T-helper 1 cell treated with Interleukin-12 subunit alpha and Interleukin-12 subunit beta and Interleukin-4 antibody, amounts not matched to agents 30 ng/mL and 1 ng/mL, for 36 hours (primary cell): ENCODE data around the gene CARD9. TPM values are rescaled to one million over a fixed set of nuclear protein-coding genes. Genes with fewer than 3 reads are reported as not detected.

Experiments used
- intact Hi-C: fragments of 100-400 bp; cut with micrococcal nuclease; formaldehyde crosslinking; loops from one replicate; pipeline ENCODE4 v1.15.1; 2024
- total RNA-seq: library from RNA; stranded (reverse); gene quantifications from 2 replicates; pipeline ENCODE4 v1.2.3, GENCODE V29; 2022

CARD9 gene
- total RNA-seq, 1 donor from 2014 or later, result 1.3 TPM

GRCh38 chr9:136365775-136366222, 7.7 kb downstream of the CARD9 start:
- intact Hi-C loops, result loop anchor here (10.0 kb wide), 1 partner anchor 429 kb away; the partner anchor contains the start of genes CCDC183 and TMEM141

GRCh38 chr9:136364942-136365774, 8.3 kb downstream of the CARD9 start:
- intact Hi-C loops, result loop anchor here (10.0 kb wide), 1 partner anchor 430 kb away; the partner anchor contains the start of genes CCDC183 and TMEM141

GRCh38 chr9:136363949-136364748, 9.3 kb downstream of the CARD9 start:
- intact Hi-C loops, result loop anchor here (1.0 to 10.0 kb wide), 13 partner anchors 21 to 1241 kb away; partner anchors contain the start of genes ARRDC1, CCDC183, ENTR1 and GPSM1

- intact Hi-C loops, result loop anchor here (1.0 to 10.0 kb wide), 13 partner anchors 21 to 1242 kb away; partner anchors contain the start of genes ARRDC1, CCDC183, ENTR1 and GPSM1
Measured at GRCh38 chr9:136363106-136363948, 10.1 kb downstream of the CARD9 start, which contains the start of gene DNLZ. TSS of gene DNLZ (minus strand) at chr9:136363744. CDS start at chr9:136363714, 30 bp downstream.

- intact Hi-C loops, result loop anchor here (10.0 kb wide), 1 partner anchor 432 kb away; the partner anchor contains the start of genes CCDC183 and TMEM141
Measured at GRCh38 chr9:136362450-136362784, 11.1 kb downstream of the CARD9 start.

- intact Hi-C loops, result loop anchor here (10.0 kb wide), 1 partner anchor 433 kb away; the partner anchor contains the start of genes CCDC183 and TMEM141
Measured at GRCh38 chr9:136361754-136362449, 11.6 kb downstream of the CARD9 start.

GRCh38 chr9:136361047-136361753, 12.3 kb downstream of the CARD9 start:
- intact Hi-C loops, result loop anchor here (10.0 kb wide), 1 partner anchor 434 kb away; the partner anchor contains the start of genes CCDC183 and TMEM141

GRCh38 chr9:136359774-136360718, 13.4 kb downstream of the CARD9 start:
- intact Hi-C loops, result loop anchor here (10.0 kb wide), 1 partner anchor 435 kb away; the partner anchor contains the start of genes CCDC183 and TMEM141

GRCh38 chr9:136358888-136359287, 14.6 kb downstream of the CARD9 start:
- intact Hi-C loops, result no loop called here

- intact Hi-C loops, result no loop called here
Measured at GRCh38 chr9:136358016-136358415, 15.5 kb downstream of the CARD9 start.

GRCh38 chr9:136357202-136357725, 16.2 kb downstream of the CARD9 start:
- intact Hi-C loops, result no loop called here

- intact Hi-C loops, result no loop called here
Measured at GRCh38 chr9:136355616-136356557, 17.6 kb downstream of the CARD9 start.

- intact Hi-C loops, result no loop called here
Measured at GRCh38 chr9:136354592-136355085, 18.8 kb downstream of the CARD9 start.

- intact Hi-C loops, result no loop called here
Measured at GRCh38 chr9:136353757-136354488, 19.5 kb downstream of the CARD9 start.

- intact Hi-C loops, result no loop called here
Measured at GRCh38 chr9:136353088-136353487, 20.4 kb downstream of the CARD9 start.

- intact Hi-C loops, result no loop called here
Measured at GRCh38 chr9:136352682-136353081, 20.8 kb downstream of the CARD9 start.
